ENCODE measurements around the gene TBC1D1. TPM values are rescaled to one million over a fixed set of nuclear protein-coding genes. Genes with fewer than 3 reads are reported as not detected.

Gene TBC1D1
- total RNA-seq, 2 donors from 2014 or later, result 23.3 to 28.7 TPM

DNA sequence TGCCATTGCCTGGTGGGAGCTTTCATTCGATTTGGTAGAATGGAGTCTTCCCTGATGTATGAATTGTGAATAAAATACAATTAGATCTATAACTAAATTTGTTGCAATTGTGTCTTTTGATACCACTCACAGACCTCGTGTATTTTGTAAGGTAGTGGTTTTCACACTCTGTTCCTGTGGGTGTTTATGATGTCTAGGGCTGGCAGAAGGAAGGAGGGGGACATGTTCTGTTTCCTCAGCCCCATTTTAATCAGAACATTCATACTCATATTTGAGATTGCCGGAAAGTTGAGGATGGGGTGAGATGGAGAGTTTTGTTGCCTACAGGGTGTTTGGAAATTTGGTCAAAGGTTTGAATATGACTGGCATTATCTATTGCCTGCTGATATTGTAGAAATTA, 112.2 kb downstream of the TBC1D1 start:
- DNase-seq (no peak), ATAC-seq (no peak)
- TF ChIP-seq, protein P1, sequence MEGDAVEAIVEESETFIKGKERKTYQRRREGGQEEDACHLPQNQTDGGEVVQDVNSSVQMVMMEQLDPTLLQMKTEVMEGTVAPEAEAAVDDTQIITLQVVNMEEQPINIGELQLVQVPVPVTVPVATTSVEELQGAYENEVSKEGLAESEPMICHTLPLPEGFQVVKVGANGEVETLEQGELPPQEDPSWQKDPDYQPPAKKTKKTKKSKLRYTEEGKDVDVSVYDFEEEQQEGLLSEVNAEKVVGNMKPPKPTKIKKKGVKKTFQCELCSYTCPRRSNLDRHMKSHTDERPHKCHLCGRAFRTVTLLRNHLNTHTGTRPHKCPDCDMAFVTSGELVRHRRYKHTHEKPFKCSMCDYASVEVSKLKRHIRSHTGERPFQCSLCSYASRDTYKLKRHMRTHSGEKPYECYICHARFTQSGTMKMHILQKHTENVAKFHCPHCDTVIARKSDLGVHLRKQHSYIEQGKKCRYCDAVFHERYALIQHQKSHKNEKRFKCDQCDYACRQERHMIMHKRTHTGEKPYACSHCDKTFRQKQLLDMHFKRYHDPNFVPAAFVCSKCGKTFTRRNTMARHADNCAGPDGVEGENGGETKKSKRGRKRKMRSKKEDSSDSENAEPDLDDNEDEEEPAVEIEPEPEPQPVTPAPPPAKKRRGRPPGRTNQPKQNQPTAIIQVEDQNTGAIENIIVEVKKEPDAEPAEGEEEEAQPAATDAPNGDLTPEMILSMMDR (IDR thresholded peaks at IDR 0.05), result no peak
- TF ChIP-seq POLR2A (IDR thresholded peaks at IDR 0.05), result no peak
- H3K27me3 ChIP-seq, result no peaks in the 10 kb centered on the region
- no peak overlapping the region for H3K27ac ChIP-seq
- H3K36me3 ChIP-seq (replicated peaks in 1 of 2; ENCODE audit: insufficient read depth in 1 of 2, low read depth in 2 of 2), result no peaks in the 10 kb centered on the region
- H3K9me3 ChIP-seq, result no peaks in the 10 kb centered on the region
- 85 to 88% methylated on average over 3 of the region's 3 CpGs for WGBS, 2 donors
- intact Hi-C loops (cut with DNase I), result no loop called here
- H3K4me3 ChIP-seq, result no peak overlapping the region
- peaks cover 14% of the 10 kb centered on the region for H3K4me1 ChIP-seq

DNA sequence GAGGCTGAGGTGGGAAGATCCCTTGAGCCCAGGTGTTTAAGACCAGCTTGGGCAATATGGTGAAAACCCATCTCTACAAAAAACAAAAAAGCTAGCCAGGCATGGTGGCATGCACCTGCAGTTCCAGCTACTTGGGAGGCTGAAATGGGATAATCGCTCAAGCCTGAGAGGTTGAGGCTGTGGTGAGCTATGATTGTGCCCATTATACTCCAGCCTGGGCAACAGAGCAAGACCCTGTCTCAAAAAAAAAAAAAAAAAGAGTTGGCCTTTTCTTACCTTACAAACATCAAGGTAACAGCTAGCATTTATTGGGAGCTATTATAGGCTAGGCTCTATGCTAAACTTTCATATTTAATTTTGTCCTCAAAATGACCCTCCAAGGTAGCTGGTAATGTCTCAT, 112.7 kb downstream of the TBC1D1 start:
- WGBS, 2 donors, result 94 to 100% methylated on average over 1 of the region's 1 CpG

DNA sequence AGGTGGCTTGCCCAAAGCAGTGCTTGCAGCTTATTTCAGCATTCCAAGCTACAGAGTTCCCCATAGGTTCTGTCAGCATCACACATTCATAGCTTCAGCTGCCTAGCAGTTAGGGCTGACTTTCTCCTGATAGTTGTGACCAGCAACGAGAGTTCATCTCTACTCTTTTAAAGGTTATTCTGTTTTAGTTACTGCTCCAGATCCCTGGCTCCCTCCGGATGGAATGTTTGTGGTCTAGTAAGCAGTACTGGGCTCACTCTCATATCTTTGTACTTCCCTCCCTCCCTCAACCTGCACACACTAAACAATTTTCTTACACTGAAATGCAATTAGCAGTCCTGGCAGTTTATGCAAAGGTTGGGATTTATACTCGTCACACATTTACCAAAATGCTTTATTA, 113.2 kb downstream of the TBC1D1 start:
- no peak for DNase-seq
- intact Hi-C loops (cut with DNase I), result no loop called here
- H3K4me1 ChIP-seq, result peaks cover 17% of the 10 kb centered on the region
- 66 to 67% methylated on average over 3 of the region's 3 CpGs for WGBS, 2 donors
- TF ChIP-seq POLR2A (IDR thresholded peaks at IDR 0.05), result no peak
- TF ChIP-seq, protein P1 (IDR thresholded peaks at IDR 0.05), result no peak
- no peaks in the 10 kb centered on the region for H3K36me3 ChIP-seq (replicated peaks in 1 of 2; ENCODE audit: insufficient read depth in 1 of 2, low read depth in 2 of 2)
- H3K27me3 ChIP-seq, result no peaks in the 10 kb centered on the region
- no peak for ATAC-seq
- no peak overlapping the region for H3K27ac ChIP-seq
- no peak overlapping the region for H3K4me3 ChIP-seq
- no peaks in the 10 kb centered on the region for H3K9me3 ChIP-seq

More for the DNA sequence above, 112.7 kb downstream of the TBC1D1 start:
- DNase-seq (no peak), ATAC-seq (no peak)
- Histone ChIP-seq H3K27ac (no peak overlapping the region), H3K4me3 (no peak overlapping the region), H3K9me3 (no peaks in the 10 kb centered on the region), H3K36me3 (replicated peaks in 1 of 2; ENCODE audit: insufficient read depth in 1 of 2, low read depth in 2 of 2) (no peaks in the 10 kb centered on the region), H3K27me3 (no peaks in the 10 kb centered on the region), H3K4me1 (peaks cover 17% of the 10 kb centered on the region)
- intact Hi-C loops (cut with DNase I), result no loop called here
- TF ChIP-seq, protein P1 (IDR thresholded peaks at IDR 0.05), result no peak
- no peak for TF ChIP-seq POLR2A (IDR thresholded peaks at IDR 0.05)

DNA sequence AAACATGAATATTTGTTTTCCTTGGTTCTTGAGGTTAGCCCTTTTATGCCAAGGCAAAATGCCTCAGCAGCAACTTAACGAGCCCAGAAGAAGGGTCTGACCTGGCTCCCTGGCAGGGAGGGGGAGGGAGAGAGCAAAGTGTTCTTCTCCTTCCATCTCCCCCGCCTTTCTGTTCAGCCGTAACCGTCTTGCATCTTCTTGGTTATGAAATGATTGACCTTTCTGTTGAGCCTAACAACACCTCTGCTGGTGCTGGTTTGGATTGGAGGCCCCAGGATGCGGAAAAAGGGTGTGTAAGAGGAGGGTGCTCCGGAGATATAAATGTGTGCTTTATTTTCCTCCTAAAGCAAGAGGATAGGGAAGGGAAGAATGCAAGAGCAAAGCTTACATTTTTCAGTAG, 114.0 kb downstream of the TBC1D1 start:
- 74 to 89% methylated on average over 6 of the region's 6 CpGs for WGBS, 2 donors
- H3K9me3 ChIP-seq, result no peaks in the 10 kb centered on the region
- H3K4me1 ChIP-seq, result peaks cover 22% of the 10 kb centered on the region
- ATAC-seq (no peak), DNase-seq (no peak)
- no peak overlapping the region for H3K27ac ChIP-seq
- no peaks in the 10 kb centered on the region for H3K36me3 ChIP-seq (replicated peaks in 1 of 2; ENCODE audit: insufficient read depth in 1 of 2, low read depth in 2 of 2)
- no peak overlapping the region for H3K4me3 ChIP-seq
- TF ChIP-seq POLR2A (IDR thresholded peaks at IDR 0.05), result no peak
- TF ChIP-seq, protein P1 (IDR thresholded peaks at IDR 0.05), result no peak
- no peaks in the 10 kb centered on the region for H3K27me3 ChIP-seq
- intact Hi-C loops (cut with DNase I), result no loop called here

DNA sequence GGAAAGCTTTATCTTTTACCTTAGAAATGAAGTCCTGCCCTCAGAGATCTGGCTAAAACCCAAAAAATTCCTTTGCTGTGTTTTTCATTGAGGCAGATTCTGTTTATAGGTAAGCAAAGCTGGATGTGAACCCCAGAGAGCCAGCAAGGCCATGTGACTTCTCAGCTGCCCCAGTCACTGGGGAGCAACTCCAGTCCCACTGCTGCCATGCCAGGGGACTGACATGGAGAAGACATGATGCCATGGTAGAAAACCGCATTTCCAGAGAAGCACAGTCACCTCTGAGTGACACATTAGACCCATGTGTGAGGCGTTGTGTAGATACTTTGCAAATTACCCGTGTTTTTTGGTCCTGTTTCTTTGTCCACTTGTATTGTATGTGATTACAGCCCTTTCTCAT, 114.8 kb downstream of the TBC1D1 start:
- Histone ChIP-seq H3K27me3 (no peaks in the 10 kb centered on the region), H3K27ac (no peak overlapping the region), H3K9me3 (no peaks in the 10 kb centered on the region), H3K36me3 (replicated peaks in 1 of 2; ENCODE audit: insufficient read depth in 1 of 2, low read depth in 2 of 2) (no peaks in the 10 kb centered on the region), H3K4me3 (no peak overlapping the region), H3K4me1 (peaks cover 29% of the 10 kb centered on the region)
- DNase-seq (no peak), ATAC-seq (no peak)
- intact Hi-C loops (cut with DNase I), result no loop called here
- 72 to 77% methylated on average over 3 of the region's 3 CpGs for WGBS, 2 donors
- no peak for TF ChIP-seq POLR2A (IDR thresholded peaks at IDR 0.05)
- TF ChIP-seq, protein P1 (IDR thresholded peaks at IDR 0.05), result no peak

Measured in body of pancreas (tissue), 4 donors.